HG02885 (cell line): ENCODE data around the gene ZNF311.

ENCODE experiments used
- ATAC-seq: cut with Tn5 transposase; IDR thresholded peaks from one replicate; pipeline ENCODE4 v1.9.1; 2021; ENCODE audit warnings: mild to moderate bottlenecking; ENCODE audit not compliant: unreplicated experiment, poor library complexity

ZNF311 gene

DNA sequence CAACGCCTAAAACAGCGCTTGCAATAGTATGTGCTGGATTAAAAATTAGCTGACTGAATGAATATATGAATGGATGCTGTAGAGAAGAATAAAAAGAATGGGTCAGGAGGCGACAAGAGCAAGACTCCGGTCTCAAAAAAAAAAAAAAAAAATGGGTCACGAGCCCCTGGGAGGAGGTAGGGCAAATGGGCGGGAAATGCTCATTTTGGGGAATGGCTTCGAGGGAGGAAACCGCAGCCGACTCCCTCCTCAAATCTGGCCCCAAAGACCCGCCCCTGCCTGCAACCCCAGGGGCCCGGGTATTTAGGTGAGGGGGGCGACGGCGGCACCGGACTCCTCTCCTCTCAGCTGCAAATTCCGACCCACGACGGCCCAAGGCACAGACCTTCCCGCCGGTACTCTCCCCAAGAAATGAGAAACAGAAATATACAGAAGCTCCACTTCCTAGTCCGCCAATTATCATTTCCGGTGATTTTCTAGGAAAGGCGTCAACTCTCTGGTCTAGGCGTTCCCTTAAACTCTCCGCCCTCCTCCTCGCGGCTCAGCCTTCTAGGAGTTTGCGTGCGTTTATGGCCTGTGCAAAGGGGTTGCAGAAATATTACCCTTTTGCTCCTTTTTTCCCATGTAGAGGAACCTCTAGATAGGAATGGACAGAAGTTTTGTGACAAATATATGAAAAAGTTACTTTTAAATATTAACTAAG is at the start of gene ZNF311:
Gene ZNF311 (minus strand): TSS at position 133 of the 703 bp plus-strand sequence. CDS start 1,361 bp downstream, outside the sequence.
- ATAC-seq, result no peak

DNA sequence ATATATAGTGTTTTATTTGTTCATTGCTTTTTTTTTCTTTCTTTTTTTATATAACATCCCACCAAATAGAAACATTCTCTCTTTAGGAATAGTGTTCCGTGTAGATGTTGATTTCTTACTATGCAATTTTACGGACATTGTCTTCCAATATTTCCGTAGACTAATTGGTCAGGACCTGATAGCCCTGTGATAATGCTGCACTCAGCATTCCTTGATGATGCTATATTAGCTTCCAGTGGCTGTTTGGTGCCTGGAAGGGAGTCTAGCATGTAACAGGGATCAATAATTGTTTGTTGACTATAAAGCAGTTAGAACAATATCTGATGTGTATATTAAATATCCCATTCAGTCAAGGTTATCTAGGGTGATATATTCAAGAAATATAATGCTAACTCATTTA is 46.6 kb upstream of the ZNF311 start:
- ATAC-seq, result no peak

DNA sequence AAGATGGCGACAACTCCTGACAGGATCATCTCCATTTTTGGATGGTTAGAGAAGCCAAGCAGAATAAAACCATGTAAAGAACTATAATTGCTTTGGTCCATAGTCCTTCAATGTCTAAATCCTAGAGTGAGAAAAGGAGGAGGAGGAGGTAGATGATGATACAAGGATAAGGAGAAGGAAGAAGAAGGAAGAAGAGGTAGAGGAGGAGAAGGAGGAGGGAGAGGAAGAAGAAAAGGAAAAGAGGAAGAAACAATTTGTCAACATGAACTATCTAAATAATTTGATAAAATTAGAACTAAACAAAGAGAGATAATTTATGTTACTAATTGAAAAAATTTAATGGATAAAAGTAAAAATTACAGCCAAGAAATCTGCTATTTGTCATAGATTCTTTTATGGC is 40.0 kb upstream of the ZNF311 start, which contains the start of gene OR2W1:
Gene OR2W1 (minus strand): TSS at position 101 of the 400 bp plus-strand sequence. CDS start 0 bp downstream, at position 101.
- ATAC-seq, result no peak

DNA sequence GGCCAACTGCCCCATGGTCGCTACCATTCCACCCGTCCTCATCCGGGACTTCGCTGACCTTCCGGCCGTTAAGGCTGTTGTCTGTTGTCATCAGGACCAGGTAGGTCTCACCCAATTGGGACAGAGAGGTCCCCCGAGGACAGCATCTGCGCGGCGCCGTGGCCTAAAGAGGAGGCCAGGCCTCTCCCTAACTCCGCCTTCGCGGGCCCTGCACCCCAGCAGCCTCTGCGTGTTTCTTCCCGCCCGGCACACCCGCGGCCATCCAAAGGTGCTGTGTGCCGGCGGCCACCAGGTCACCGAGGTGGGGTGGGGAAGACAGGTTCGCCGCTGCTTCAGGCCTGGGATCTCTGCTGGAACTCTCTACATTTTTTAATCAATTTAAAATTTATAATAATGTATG is 30.8 kb upstream of the ZNF311 start:
- ATAC-seq, result no peak

DNA sequence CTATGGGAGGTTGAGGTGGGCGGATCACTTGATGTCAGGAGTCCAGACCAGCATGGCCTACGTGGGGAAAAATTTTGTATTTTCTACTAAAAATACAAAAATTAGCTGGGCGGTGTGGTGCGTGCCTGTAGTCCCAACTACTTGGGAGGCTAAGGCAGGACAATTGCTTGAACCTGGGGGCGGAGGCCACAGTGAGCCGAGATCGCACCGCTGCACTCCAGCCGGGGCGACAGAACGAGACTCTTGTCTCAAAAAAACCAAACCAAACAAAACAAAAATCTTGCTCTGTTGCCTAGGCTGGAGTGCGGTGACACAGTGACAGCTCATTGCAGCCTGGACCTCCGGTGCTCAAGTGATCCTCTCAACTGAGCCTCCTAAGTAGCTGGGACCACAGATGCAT is 23.7 kb upstream of the ZNF311 start:
- no peak for ATAC-seq

DNA sequence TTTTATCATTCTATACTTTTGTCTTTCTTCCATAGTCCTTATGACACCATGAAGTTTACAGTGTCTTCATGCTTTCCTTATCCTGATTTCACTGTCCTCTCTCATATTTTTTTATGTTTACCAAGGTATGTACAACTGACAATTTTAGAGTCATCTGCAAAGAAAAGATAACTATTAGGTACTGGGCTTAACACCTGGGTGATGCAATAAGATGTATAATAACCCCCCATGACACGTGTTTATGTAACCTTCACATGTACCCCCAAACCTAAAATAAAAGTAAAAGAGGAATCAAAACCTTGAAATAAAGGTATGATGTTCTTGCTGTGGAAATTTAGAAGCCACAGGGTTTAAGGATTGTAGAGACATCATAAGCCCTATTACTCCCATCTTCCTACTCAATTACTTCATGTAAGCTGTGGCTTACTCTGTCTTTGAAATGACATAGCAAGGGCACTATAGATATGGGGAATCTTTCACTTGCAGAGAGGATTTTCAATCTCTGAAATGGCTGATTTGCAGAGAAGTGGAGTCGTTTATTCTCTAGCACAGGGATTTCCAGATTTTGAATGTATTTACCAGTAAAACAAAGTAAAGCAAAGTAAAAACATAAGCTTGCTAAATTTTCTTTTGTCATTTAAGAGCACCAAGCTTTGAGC is 20.9 kb upstream of the ZNF311 start:
- no peak for ATAC-seq

DNA sequence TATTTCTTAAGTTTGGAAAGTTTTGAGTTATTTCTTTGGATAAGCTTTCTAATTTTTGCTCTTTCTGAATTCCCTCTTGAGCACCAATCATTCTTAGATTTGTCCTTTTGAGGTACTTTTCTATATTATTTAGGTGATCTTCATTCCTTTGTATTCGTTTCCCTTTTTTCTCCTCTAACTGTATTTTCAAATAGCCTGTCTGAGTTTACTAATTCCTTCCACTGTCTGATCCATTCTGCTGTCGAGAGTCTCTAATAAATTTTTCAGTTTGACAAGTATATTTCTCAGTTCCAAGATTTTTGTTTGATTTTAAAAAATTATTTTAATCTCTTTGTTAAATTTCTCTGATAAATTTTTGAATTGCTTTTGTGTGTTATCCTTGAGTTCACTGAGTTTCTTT is 16.3 kb upstream of the ZNF311 start:
- ATAC-seq, result no peak

DNA sequence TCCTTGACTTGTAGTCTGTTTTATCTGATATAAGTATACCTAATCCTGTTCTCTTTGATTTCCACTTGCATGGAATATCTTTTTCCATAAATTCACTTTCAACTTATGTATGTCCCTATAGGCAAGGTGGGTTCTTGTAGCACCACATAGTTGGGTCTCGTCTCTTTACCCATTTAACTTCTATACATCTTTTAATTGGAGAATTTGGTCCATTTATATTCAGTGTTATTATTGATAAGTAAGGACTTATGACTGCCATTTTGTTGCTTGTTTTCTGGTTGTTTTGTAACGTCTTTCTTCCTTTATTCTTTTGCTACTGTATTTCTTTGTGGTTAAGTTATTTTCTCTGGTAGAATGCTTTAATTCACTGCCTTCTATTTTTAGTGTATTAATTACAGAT is 14.5 kb upstream of the ZNF311 start:
- no peak for ATAC-seq

DNA sequence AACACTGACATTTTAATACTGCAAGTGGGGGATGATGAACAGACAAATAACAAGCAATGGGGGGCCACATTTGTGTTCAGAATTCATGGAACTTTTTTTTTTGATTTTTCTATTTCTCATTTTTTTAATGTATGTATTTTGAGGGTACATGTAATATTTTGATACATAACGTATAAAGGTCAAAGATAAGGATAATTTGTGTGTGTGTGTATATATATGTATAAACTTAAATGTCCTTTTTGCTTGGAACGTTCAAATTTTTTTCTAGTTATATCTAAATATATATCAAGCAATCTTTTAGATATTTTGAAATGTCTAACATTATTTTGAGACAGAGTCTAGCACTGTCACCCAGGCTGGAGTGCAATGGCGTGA is 12.3 kb upstream of the ZNF311 start:
- ATAC-seq, result no peak

DNA sequence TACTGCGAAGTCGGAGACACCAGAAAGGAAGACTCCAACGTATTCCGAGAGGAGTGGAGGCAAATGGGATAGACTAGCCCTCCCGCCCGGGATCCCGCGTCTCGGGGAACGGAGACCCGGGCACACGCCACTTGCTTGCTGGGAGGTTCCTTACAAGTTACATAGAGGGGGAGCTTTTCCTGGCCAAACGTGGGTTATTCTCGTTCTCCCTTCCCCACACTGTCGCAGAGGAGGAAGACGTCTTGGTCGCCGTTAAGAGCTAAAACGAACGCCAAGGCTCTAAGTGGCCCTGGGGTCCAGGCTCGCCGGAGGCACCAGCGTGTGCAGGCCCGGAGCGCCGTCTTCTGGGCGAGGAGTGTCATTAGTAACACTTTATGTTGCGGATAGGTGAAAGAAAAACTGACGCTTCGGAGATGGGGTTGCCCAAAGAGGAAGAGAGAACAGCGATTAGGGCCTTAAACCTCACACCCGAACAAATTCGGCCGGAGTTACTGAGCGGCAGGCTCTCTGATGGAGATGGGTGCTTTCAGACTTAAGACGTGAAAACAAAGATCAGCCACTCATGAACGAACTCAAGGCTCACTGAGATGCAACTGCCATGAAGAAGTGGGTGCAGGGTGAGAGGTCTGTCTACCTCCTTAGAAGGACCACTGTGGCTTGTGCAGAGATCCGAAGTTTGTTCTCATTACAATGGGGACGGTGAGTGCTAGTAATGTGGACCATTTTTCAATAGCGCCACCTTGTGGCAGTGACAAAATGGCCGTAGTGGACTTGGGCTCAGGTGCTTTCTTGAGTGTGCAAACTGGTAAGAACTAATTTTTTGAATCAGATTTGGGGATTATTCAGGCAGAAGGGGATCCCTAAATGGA is 11.7 kb upstream of the ZNF311 start:
- ATAC-seq, result peak; percentile 89

DNA sequence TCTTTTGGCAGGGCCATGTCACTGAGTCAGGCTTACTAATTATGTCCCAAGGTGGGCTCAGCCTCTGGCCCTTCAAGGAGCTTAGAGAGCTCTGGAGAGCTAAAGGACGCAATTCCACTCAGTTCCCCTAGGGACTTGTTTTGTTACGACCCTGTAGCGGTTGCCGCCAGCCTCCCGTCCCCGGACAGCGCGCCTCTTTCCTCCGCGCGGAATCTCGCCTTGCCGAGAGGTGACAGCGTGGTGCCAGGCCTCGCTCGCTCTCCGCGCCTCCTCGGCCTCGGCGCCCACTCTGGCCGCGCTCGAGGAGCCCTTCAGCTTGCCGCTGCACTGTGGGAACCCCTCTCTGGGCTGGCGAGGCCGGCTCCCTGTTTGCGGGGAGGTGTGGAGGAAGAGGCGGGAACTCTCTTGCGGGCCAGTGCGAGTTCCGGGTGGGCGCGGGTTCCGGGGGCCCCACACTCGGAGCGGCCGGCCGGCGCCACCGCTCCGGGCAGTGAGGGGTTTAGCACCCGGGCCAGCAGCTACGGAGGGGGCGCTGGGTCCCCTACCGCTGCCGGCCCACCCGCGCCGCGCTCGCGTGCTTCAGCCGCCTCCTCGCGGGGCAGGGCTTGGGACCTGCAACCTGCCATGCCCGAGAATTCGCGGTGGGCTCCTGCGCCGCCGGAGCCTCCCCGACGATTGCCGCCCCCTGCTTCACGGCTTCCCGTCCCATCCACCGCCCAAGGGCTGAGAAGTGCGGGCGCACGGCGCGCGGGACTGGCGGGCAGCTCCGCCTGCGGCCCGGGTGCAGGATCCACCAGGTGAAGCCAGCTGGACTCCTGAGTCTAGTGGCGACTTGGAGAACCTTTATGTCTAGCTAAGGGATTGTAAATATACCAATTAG is 9.9 kb upstream of the ZNF311 start:
- ATAC-seq, result no peak

DNA sequence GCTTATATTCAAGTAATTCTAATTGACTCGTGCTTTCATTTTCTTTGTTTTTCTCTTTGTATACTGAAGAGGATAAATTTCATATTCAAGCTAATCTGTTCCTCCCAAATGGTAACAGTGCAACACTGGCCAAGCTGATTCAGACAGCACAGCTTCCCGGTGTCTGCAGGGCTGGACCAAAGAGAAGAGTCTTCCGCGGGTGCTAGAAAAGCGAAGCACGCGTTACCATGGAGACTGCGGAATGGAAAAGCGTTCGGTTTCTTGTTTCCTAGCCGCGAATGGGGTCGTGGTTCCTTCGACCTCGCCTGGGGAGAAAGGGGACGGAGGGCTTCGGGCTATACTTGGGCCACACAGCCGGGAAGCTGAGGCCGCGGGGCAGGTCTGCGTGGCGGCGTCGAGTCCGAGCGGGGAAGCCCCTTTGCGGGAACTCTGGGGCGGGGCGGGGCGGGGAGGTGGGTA is 6.2 kb upstream of the ZNF311 start:
- no peak for ATAC-seq

DNA sequence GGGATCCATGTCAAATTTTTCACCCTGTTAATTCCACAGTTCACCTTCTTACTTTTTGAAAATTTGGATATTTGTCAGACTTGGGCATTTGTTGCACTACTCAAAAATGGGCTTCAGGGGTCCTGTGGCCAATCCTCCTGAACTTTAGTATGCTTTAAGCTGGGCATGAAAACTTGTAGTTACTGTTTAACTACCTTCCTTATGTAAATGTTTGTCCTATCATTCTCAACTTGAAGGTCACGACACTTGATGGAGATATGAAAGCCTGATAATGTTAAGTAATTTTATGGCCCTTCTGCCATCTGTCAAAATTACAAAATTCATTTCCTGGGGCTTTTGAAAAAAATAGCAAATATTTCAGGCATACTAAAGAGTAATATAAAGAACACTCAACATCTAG is 4.2 kb upstream of the ZNF311 start:
- ATAC-seq, result no peak

DNA sequence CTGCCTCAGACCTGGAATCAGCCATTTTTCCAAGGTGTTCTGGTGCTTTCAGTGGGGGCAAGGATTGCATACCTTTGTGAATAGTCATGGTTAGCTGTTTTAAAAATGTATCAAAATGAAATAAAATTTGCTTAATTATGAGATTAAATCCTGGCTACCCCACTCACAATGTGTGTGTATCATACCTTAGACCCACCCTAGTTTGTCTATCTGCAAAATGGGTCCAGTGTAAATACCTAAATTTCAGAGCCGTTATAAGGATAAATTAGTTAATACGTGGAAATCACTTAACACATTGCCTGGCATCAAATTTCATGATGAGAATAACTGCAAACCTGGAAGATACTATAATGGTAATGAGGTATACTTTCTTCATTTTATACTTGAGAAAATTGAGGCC is 3.0 kb upstream of the ZNF311 start:
- no peak for ATAC-seq

DNA sequence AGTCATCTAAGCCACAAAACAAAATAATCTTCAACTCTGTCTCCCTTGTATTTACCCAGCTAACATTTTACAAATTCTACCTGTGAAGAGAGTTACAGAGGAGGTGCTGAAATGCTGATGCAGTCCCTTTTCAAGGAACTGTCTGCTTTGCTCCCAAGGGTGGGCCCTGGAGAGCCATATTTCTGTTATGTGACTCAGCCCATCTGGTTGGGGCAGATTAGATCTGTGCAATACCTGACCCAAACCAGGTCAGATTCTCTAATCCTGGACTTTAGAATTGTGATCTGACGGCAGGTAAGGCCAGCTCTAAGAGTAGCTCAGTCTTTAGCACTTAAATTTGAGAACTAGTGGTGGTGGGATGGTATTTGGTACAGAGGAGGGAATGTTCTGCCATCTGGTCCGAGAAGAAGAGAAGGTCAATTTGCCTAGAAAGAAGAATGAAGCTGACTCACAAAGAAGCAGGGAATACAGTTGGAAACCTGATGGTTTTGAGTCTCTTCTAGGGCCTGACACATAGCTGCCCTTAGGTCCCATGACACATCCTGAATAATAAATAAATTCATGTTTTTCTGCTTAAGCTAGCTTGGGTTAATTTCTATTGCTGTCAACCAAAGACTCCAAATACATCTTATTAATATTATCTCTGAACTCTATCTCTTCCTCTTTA is 8.1 kb downstream of the ZNF311 start:
- ATAC-seq, result no peak

DNA sequence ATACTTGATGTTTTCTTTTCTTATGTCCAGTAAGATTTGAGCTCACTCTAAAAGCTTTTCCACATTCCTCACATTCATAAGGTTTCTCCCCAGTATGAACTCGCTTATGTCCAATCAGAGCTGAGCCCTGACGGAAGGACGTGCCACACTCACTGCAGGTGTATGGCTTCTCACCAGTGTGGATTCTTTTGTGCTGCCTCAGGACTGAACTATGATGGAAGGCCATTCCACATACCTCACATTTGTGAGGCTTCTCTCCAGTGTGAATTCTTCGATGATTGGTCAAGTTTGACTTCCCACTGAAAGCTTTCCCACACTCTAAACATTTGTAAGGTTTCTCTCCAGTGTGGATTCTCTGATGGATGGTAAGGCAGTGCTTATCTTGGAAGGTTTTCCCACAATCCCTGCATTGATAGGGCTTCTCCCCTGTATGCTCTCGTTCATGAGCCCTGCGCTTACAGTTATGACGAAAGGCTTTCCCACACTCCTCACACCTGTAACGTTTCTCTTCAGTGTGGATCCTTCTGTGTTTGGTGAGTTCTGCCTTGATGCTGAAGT is 9.9 kb downstream of the ZNF311 start:
- no peak for ATAC-seq

DNA sequence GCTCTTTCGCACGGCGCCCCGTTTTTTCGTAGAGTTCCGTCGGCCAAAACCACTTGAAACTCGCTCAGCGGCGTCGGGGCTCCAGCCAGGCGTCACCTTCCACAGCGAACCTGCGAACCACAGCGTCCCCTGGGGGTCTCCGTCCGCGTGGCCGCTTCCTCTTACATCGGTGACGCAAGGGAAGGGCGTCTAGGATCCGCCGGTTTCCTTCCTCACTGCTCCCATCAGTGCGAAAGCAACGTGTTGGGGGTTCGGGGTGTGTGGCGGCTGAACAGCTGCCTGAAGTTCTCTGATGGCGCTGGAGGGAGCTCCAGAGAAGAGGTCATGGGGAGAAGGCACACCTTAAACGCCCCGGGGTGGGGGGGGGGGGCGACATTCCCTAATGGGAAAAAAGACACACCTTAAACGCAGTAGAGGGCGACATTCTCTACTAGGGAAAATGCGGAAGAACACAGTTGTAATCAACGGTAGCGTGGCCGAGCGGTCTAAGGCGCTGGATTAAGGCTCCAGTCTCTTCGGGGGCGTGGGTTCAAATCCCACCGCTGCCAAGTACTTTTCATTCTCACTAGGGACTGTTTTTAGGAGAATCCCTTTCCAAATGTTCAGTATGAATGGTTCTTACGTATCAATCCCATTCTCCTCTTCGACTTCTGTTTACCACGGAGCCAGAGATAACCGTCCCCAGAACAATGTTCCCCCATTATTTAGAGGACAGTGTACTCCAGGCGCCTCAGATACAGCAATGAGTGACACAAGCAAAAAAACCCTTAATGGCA is 16.4 kb downstream of the ZNF311 start:
- no peak for ATAC-seq

DNA sequence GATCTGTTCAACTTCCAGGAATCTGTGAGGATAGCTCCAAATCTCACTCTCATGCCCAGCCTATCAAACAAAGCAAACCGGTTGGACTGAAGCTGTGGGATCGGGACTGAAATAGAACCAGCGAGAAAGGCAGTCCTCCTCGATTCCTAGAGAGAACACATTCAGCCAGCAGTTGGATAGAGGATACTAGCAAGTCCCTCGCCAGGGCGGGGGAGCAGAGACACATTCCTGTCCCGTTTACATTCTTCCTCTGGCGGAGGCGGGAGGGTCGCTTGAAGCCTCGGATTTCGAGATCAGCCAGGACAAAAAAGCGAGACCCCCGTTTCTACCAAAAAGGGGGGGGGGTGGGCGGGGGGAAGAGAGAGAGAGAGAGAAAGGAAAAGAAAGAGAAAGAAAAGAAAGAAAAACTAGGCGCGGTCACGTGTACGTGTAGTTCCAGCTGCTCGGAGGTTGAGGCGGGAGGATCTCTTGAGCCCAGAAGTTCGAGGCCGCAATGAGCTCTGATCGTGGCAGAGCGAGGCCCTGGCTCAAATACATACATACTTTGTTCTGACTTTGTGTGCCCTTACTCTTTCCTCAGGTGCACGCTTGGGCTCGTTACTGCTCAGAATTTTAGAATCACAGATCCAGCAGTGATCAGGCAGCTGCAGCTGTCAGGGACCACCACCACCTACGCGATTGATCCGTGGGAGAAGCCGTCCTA is 19.5 kb downstream of the ZNF311 start:
- ATAC-seq, result no peak
